Breast epithelium (tissue), 4 donors: ENCODE results near the gene ACVR2A. TPM values are rescaled to one million over a fixed set of nuclear protein-coding genes. Genes with fewer than 3 reads are reported as not detected.

Experiments
- DNase-seq, 2 donors: peaks; one replicate each; pipeline ENCODE4 v3.0.0-alpha.2; 2019; ENCODE audit warnings: low spot score in 2 of 2
- H3K27ac ChIP-seq, 2 donors: fragments of 200-600 bp; sonication (generic) in 1 of 2; one replicate each; pipeline ENCODE4 v1.5.1; 2016 to 2019; ENCODE audit warnings: mild to moderate bottlenecking in 1 of 2
- H3K27me3 ChIP-seq, 2 donors: fragments of 200-600 bp; sonication (generic) in 1 of 2; one replicate each; pipeline versions ENCODE4 v1.5.1 to v1.6.0; 2017 to 2019; ENCODE audit warnings: control low read depth in 1 of 2, mild to moderate bottlenecking in 1 of 2
- H3K36me3 ChIP-seq: fragments of 200-600 bp; one replicate; pipeline ENCODE4 v1.5.1; 2019
- H3K4me1 ChIP-seq, 2 donors: fragments of 200-600 bp; sonication (generic); one replicate each; pipeline ENCODE4 v1.5.1; 2016 to 2019; ENCODE audit warnings: control low read depth in 1 of 2
- H3K4me3 ChIP-seq, 3 donors: fragments of 200-600 bp; sonication (generic); 1 replicate in 2 of 3; 2 replicates in 1 of 3; pipeline ENCODE4 v1.5.1; 2016 to 2019; ENCODE audit warnings: mild to moderate bottlenecking in 3 of 3, moderate library complexity in 2 of 3
- H3K9me3 ChIP-seq, 2 donors: fragments of 200-600 bp; sonication (generic) in 1 of 2; one replicate each; pipeline ENCODE4 v1.5.1; 2016 to 2019; ENCODE audit warnings: control low read depth in 1 of 2
- POLR2A ChIP-seq: fragments of 450-650 bp; IDR thresholded peaks from one replicate; pipeline ENCODE4 v1.6.1; 2016; ENCODE audit warnings: antibody characterized with exemption, mild to moderate bottlenecking, moderate library complexity
- POLR2AphosphoS5 ChIP-seq, 3 donors: sonication (generic); formaldehyde crosslinking; IDR thresholded peaks; one replicate each; pipeline ENCODE4 v1.6.1; 2017; ENCODE audit warnings: antibody characterized with exemption in 3 of 3
- intact Hi-C: fragments of 100-400 bp; cut with DNase I; formaldehyde crosslinking; loops from one replicate; pipeline ENCODE4 v1.15.1; 2023; ENCODE audit warnings: low total_unique reads
- total RNA-seq, 3 donors: library from RNA; depleted of rRNA; stranded (reverse); fragments of >200 nt; gene quantifications; one replicate each; pipeline ENCODE4 v1.1.0, GENCODE V29; 2016
- TF ChIP-seq, protein P1 (sequence below), 3 donors: fragments of 450-650 bp; IDR thresholded peaks; one replicate each; pipeline ENCODE4 v1.5.1; 2016 to 2017; ENCODE audit warnings: antibody characterized with exemption in 3 of 3, mild to moderate bottlenecking in 3 of 3, moderate library complexity in 3 of 3

The ACVR2A gene
- total RNA-seq, 3 donors from 2014 or later, result 14.9 to 39.8 (median 26.5) TPM

DNA sequence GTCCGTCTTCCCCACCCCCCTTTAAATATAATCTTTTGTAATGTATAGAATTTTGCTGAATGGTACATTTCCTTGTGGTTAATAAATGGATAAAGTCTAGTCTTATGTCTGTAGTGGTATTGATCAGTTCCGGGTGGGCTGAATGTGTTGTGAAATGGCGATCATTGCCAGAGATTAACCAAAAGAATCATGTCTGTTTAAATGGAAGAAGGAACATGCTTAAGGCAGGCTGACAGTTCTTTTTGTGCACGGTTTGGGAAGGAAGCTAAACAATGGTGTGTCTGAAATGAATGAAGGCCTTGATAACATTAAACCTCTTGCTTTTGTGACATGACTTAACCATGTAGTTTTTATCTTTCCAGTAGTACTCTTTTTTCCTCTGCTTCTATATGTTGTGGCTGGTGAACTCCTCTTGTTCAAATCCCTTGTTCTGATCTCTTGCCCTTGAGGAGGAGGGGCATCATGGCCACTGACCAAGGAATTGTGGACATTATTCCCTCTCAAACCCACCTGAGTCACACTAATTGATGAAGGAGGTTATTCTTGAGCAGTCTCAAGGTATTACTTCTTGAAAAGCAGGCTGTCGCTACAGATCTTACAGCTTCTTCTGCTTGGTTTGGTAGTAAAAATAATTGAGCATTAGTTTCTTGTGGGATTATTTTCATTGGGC, 1.7 kb downstream of the ACVR2A start:
- no peak for TF ChIP-seq POLR2AphosphoS5 (IDR thresholded peaks at IDR 0.05)
- TF ChIP-seq, protein P1, sequence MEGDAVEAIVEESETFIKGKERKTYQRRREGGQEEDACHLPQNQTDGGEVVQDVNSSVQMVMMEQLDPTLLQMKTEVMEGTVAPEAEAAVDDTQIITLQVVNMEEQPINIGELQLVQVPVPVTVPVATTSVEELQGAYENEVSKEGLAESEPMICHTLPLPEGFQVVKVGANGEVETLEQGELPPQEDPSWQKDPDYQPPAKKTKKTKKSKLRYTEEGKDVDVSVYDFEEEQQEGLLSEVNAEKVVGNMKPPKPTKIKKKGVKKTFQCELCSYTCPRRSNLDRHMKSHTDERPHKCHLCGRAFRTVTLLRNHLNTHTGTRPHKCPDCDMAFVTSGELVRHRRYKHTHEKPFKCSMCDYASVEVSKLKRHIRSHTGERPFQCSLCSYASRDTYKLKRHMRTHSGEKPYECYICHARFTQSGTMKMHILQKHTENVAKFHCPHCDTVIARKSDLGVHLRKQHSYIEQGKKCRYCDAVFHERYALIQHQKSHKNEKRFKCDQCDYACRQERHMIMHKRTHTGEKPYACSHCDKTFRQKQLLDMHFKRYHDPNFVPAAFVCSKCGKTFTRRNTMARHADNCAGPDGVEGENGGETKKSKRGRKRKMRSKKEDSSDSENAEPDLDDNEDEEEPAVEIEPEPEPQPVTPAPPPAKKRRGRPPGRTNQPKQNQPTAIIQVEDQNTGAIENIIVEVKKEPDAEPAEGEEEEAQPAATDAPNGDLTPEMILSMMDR (IDR thresholded peaks at IDR 0.05), result no peak
- no peak for TF ChIP-seq POLR2A
- DNase-seq, result no peak
- H3K4me1 ChIP-seq, result no peaks in the 10 kb centered on the region
- H3K4me3 ChIP-seq, result peak overlapping the region; percentile 77 to 91 (median 80)
- H3K27ac ChIP-seq, result peak overlapping the region; percentile 8 to 96
- H3K27me3 ChIP-seq, result no peaks in the 10 kb centered on the region
- intact Hi-C loops, result no loop called here
- H3K36me3 ChIP-seq, result no peaks in the 10 kb centered on the region
- no peaks in the 10 kb centered on the region for H3K9me3 ChIP-seq

DNA sequence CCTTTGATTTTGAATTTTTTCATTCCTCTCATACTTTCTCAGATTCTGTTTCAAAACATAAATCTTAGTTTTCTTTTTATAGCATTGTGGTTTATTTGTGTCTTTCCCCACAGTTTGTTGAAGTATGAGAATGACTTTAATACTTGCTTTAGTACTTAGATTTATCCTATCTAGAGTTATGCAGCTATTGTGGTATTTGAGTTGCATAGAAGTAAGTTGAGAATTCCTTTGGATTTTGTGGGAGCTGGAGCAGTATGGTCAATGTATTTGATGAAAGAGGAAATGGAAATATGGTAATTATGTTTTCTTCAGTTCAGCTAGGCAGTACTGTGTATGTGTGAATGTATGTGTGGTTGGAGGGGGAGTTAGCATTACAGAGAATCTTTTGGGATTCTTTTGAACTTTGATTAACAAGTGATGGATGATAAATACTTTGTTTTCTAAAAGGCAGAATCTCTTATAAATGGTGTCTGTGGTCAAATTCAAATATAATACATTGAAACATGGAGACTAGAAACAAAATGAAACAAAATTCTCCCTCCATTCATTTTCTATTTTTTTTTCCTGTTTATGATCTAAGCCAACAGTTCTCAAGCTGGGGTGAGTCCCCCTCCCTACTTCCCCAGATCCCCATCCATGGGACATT, 3.0 kb downstream of the ACVR2A start:
- intact Hi-C loops, result no loop called here
- no peaks in the 10 kb centered on the region for H3K36me3 ChIP-seq
- H3K27me3 ChIP-seq, result no peaks in the 10 kb centered on the region
- H3K9me3 ChIP-seq, result no peaks in the 10 kb centered on the region
- DNase-seq, result no peak
- TF ChIP-seq POLR2AphosphoS5 (IDR thresholded peaks at IDR 0.05), result no peak
- TF ChIP-seq POLR2A, result no peak
- TF ChIP-seq, protein P1 (IDR thresholded peaks at IDR 0.05), result no peak
- H3K4me3 ChIP-seq, result peak overlapping the region in 1 of 3 donors; percentile 91
- no peak overlapping the region for H3K27ac ChIP-seq
- H3K4me1 ChIP-seq, result no peaks in the 10 kb centered on the region

- intact Hi-C loops, result no loop called here
- Histone ChIP-seq H3K4me3 (no peak overlapping the region), H3K36me3 (no peaks in the 10 kb centered on the region), H3K9me3 (no peaks in the 10 kb centered on the region), H3K27ac (no peak overlapping the region), H3K4me1 (no peaks in the 10 kb centered on the region), H3K27me3 (no peaks in the 10 kb centered on the region)
- TF ChIP-seq POLR2AphosphoS5 (IDR thresholded peaks at IDR 0.05) (no peak), POLR2A (no peak)
- TF ChIP-seq, protein P1 (IDR thresholded peaks at IDR 0.05), result no peak
- no peak for DNase-seq
Observed at GRCh38 chr2:147850838-147851237, 6.0 kb downstream of the ACVR2A start.

GRCh38 chr2:147851244-147851930, 6.6 kb downstream of the ACVR2A start:
- H3K9me3 ChIP-seq, result no peaks in the 10 kb centered on the region
- no peak for DNase-seq
- no peak overlapping the region for H3K4me3 ChIP-seq
- no peaks in the 10 kb centered on the region for H3K4me1 ChIP-seq
- no peaks in the 10 kb centered on the region for H3K36me3 ChIP-seq
- intact Hi-C loops, result no loop called here
- no peak for TF ChIP-seq POLR2A
- H3K27me3 ChIP-seq, result no peaks in the 10 kb centered on the region
- H3K27ac ChIP-seq, result no peak overlapping the region

DNA sequence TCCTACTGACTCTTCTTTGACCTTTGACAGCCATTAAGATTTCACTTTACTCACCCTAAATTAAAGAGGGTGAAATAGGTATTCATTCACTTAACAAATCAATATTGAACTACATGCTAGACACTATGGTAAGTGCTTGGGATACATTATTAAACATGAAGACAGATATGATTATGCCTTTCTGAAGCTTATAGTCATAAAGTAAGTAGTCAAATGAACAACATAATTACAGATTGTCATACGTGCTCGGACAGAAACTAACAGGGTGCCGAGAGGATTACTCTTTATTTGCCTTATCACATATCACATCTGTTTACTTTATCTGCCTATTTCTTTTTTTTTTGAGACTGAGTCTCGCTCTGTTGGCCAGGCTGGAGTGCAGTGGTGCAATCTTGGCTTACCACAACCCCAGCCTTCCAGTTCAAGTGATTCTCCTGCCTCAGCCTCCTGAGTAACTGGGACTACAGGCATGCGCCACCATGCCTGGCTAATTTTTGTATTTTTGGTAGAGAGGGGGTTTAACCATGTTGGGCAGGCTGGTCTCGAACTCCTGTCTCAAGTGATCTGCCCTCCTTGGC, 9.8 kb downstream of the ACVR2A start:
- Histone ChIP-seq H3K36me3 (no peaks in the 10 kb centered on the region), H3K4me3 (no peak overlapping the region), H3K27ac (no peak overlapping the region), H3K4me1 (no peaks in the 10 kb centered on the region), H3K27me3 (no peaks in the 10 kb centered on the region), H3K9me3 (no peaks in the 10 kb centered on the region)
- TF ChIP-seq POLR2AphosphoS5 (IDR thresholded peaks at IDR 0.05) (no peak), POLR2A (no peak)
- TF ChIP-seq, protein P1 (IDR thresholded peaks at IDR 0.05), result no peak
- no peak for DNase-seq
- intact Hi-C loops, result no loop called here
